Measurements from ENCODE around the gene SRRD. TPM values are rescaled to one million over a fixed set of nuclear protein-coding genes. Genes with fewer than 3 reads are reported as not detected.
A peak's percentile ranks its signal among the peaks of the same experiment; 100 is the strongest.

Gene SRRD
- total RNA-seq, 4 donors from 2014 or later = 4.2 to 17.3 (median 10.1) TPM

GRCh38 chr22:26540119-26540518, 56.4 kb downstream of the SRRD start:
- peaks cover 0 to 42% (median 0%) of the 10 kb centered on the region in 3 donors for H3K36me3 ChIP-seq
- H3K27ac ChIP-seq = no peak overlapping the region
- TF ChIP-seq, protein P1, sequence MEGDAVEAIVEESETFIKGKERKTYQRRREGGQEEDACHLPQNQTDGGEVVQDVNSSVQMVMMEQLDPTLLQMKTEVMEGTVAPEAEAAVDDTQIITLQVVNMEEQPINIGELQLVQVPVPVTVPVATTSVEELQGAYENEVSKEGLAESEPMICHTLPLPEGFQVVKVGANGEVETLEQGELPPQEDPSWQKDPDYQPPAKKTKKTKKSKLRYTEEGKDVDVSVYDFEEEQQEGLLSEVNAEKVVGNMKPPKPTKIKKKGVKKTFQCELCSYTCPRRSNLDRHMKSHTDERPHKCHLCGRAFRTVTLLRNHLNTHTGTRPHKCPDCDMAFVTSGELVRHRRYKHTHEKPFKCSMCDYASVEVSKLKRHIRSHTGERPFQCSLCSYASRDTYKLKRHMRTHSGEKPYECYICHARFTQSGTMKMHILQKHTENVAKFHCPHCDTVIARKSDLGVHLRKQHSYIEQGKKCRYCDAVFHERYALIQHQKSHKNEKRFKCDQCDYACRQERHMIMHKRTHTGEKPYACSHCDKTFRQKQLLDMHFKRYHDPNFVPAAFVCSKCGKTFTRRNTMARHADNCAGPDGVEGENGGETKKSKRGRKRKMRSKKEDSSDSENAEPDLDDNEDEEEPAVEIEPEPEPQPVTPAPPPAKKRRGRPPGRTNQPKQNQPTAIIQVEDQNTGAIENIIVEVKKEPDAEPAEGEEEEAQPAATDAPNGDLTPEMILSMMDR (IDR thresholded peaks at IDR 0.05) = no peak
- TF ChIP-seq POLR2A (IDR thresholded peaks at IDR 0.05) = no peak
- no peaks in the 10 kb centered on the region for H3K27me3 ChIP-seq
- no peak for DNase-seq
- H3K4me1 ChIP-seq = peaks cover 0 to 6% (median 2%) of the 10 kb centered on the region in 4 donors
- H3K9me3 ChIP-seq = no peaks in the 10 kb centered on the region
- no peak overlapping the region for H3K4me3 ChIP-seq

DNA sequence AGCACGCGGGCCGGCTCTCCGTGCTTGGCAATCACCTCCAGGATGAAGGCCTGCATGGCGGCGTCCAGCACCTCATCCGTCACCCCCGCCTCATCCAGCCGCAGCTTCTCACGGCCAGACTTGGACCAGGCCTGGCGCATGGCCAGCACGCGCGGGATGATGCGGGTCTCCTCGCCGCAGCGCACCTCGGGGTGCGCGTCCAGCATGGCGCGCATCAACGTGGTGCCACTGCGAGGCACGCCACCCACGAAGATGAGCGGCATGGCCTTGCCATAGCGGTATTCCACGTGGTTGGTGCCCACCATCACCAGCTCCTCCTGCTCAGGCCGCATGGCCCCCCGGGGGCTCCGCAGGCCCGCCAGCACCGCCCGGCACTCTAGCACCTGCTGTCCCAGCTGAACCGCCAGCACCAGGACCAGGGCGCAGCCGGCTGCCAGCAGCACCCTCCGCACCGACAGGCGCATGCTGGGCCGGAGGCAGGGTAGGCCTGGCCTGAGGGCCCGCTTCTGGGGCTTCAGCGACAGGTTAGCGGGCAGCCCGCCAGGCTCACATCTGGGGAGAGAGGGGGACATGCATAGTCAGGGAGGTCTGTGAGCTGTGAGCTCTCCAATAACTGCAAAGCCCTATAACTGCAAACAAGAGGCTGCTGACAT, 57.6 kb downstream of the SRRD start:
- no peak for TF ChIP-seq POLR2A (IDR thresholded peaks at IDR 0.05)
- TF ChIP-seq, protein P1 (IDR thresholded peaks at IDR 0.05) = no peak
- peaks cover 0 to 37% (median 0%) of the 10 kb centered on the region in 3 donors for H3K36me3 ChIP-seq
- no peaks in the 10 kb centered on the region for H3K9me3 ChIP-seq
- H3K4me3 ChIP-seq = no peak overlapping the region
- peaks cover 0 to 6% (median 0%) of the 10 kb centered on the region in 4 donors for H3K4me1 ChIP-seq
- DNase-seq = no peak
- no peaks in the 10 kb centered on the region for H3K27me3 ChIP-seq
- no peak overlapping the region for H3K27ac ChIP-seq

- DNase-seq = peak in 1 of 3 donors; percentile 45
- Histone ChIP-seq H3K9me3 (no peaks in the 10 kb centered on the region), H3K27ac (peak overlapping the region in 1 of 4 donors; percentile 38), H3K4me3 (no peak overlapping the region), H3K4me1 (peaks cover 0 to 6% (median 0%) of the 10 kb centered on the region in 4 donors), H3K27me3 (no peaks in the 10 kb centered on the region), H3K36me3 (peaks cover 0 to 25% (median 0%) of the 10 kb centered on the region in 3 donors)
- TF ChIP-seq POLR2A (IDR thresholded peaks at IDR 0.05) = no peak
- TF ChIP-seq, protein P1 (IDR thresholded peaks at IDR 0.05) = no peak
These were observed 59.2 kb downstream of the SRRD start for GRCh38 chr22:26542831-26543230.

Other genes starting within 250 kb of the SRRD start
- gene ASPHD2, start 54.6 kb upstream of the SRRD start, total RNA-seq = 1 to 10 TPM in 3 of 4 donors, under 1 TPM in 1; 0.95 to 6.6 (median 1.4) TPM
- gene HPS4, start 94 bp upstream of the SRRD start, total RNA-seq = 10 to 100 TPM; 22.8 to 74.3 (median 47.0) TPM
- gene TFIP11, start 28.6 kb downstream of the SRRD start, total RNA-seq = 10 to 100 TPM; 24.0 to 46.2 (median 30.8) TPM
- 10 to 100 TPM; 26.8 to 47.9 (median 38.5) TPM for gene TPST2, start 106.3 kb downstream of the SRRD start, total RNA-seq
- not detected for gene CRYBB1, start 134.2 kb downstream of the SRRD start, total RNA-seq
- not detected for gene CRYBA4, start 138.1 kb downstream of the SRRD start, total RNA-seq
- gene MIAT, start 173.7 kb downstream of the SRRD start, total RNA-seq = 10 to 100 TPM in 1 of 4 donors, 1 to 10 TPM in 3; 2.5 to 31.4 (median 5.9) TPM

All from Peyer's patch (tissue), 4 donors.